Activated naive CD4-positive, alpha-beta T cell treated with anti-CD3 and anti-CD28 coated beads, Interleukin-2, amount 50 U/mL, for 24 hours (primary cell): ENCODE data around the gene NEDD4L.

Experiments
- H3K27ac Mint-ChIP-seq: one replicate; pipeline ENCODE4 v1.8.0; 2021; ENCODE audit warnings: mild to moderate bottlenecking, mixed read lengths
- H3K27me3 Mint-ChIP-seq: one replicate; pipeline ENCODE4 v1.8.0; 2021; ENCODE audit warnings: mixed read lengths
- H3K36me3 Mint-ChIP-seq: one replicate; pipeline ENCODE4 v1.8.0; 2021; ENCODE audit warnings: mixed read lengths
- H3K4me1 Mint-ChIP-seq: one replicate; pipeline ENCODE4 v1.8.0; 2021; ENCODE audit warnings: mixed read lengths
- H3K4me3 Mint-ChIP-seq: one replicate; pipeline ENCODE4 v1.8.0; 2021; ENCODE audit warnings: mild to moderate bottlenecking, mixed read lengths
- H3K9me3 Mint-ChIP-seq: one replicate; pipeline ENCODE4 v1.8.0; 2021; ENCODE audit warnings: mixed read lengths

Gene NEDD4L

DNA sequence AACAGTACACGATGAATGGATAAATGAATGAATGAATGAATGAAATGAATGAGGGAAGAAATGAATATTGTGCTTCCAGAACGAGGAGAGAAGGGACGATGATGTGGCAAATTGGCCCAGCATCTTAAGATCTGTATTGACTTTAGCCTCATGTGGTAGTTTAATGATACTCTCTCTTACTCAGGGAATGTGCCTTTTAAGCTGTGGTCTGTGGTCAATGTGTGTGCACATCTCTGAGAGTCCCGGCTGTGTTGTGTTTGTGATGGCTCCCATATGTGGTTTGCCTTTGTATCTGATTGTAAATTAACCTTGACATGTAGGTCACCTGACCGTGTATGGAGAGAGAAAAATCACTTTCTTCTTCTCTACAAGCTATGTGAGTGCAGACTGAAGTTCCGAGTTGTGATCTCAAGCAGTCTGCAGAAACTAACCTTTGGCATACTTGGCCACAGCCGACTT, 91.2 kb downstream of the NEDD4L start:
- H3K36me3 Mint-ChIP-seq, result no peaks in the 10 kb centered on the region
- no peaks in the 10 kb centered on the region for H3K9me3 Mint-ChIP-seq
- no peak overlapping the region for H3K27ac Mint-ChIP-seq
- no peak overlapping the region for H3K4me3 Mint-ChIP-seq
- H3K4me1 Mint-ChIP-seq, result peaks cover 15% of the 10 kb centered on the region
- H3K27me3 Mint-ChIP-seq, result peaks cover 12% of the 10 kb centered on the region

DNA sequence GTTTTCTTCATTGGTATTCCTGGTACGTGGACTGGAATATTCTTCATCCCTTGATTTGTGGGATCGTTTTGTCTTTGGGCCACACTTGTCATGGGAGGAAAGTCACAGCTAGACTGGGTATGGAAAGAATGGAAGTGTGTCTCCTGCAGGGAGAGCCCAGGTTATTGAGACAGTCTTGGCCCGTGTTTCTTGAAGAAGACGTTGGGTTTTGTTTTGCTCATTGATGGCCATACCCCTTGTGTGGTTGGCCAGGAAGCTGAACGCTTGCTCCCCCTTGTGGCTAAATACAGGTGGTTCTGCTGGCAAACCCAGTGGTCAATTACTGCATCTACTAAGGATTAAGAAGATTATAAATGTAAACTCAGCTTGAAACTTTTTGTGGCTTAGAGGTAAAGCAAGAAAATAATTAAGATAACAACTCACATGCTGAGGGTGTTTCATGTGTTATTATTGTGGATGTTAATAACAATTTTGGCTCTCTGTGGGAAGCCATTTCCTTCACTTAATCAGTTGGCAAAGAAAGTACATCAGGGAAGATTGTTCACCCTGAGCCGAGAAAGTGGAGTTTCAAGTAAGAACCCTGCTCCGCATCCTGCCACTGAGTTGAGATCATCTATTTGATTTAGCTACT, 91.8 kb downstream of the NEDD4L start:
- H3K9me3 Mint-ChIP-seq, result no peaks in the 10 kb centered on the region
- no peak overlapping the region for H3K27ac Mint-ChIP-seq
- H3K27me3 Mint-ChIP-seq, result peaks cover 13% of the 10 kb centered on the region
- peaks cover 15% of the 10 kb centered on the region for H3K4me1 Mint-ChIP-seq
- H3K36me3 Mint-ChIP-seq, result no peaks in the 10 kb centered on the region
- no peak overlapping the region for H3K4me3 Mint-ChIP-seq

DNA sequence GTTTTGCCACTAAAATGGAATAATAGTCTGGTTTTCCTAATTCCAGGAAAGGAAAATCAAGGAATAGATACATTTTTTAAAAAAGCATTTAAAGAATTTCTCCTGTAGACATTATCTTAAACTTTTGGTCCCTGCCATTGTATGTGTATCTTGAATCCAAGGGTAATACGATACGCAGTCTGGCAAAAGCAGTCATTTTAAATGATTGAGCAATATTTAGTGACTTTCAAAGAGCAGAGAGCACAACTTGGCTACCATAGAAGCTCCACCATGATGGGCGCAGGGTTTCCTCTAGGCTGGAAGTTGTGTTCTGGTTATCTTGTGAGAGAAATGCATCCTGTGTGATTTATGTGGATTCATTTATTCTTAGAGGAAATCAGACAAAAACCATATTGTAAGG, 92.9 kb downstream of the NEDD4L start:
- Mint-ChIP-seq H3K27me3 (peaks cover 13% of the 10 kb centered on the region), H3K9me3 (no peaks in the 10 kb centered on the region), H3K36me3 (no peaks in the 10 kb centered on the region), H3K27ac (no peak overlapping the region), H3K4me3 (no peak overlapping the region), H3K4me1 (peaks cover 15% of the 10 kb centered on the region)

DNA sequence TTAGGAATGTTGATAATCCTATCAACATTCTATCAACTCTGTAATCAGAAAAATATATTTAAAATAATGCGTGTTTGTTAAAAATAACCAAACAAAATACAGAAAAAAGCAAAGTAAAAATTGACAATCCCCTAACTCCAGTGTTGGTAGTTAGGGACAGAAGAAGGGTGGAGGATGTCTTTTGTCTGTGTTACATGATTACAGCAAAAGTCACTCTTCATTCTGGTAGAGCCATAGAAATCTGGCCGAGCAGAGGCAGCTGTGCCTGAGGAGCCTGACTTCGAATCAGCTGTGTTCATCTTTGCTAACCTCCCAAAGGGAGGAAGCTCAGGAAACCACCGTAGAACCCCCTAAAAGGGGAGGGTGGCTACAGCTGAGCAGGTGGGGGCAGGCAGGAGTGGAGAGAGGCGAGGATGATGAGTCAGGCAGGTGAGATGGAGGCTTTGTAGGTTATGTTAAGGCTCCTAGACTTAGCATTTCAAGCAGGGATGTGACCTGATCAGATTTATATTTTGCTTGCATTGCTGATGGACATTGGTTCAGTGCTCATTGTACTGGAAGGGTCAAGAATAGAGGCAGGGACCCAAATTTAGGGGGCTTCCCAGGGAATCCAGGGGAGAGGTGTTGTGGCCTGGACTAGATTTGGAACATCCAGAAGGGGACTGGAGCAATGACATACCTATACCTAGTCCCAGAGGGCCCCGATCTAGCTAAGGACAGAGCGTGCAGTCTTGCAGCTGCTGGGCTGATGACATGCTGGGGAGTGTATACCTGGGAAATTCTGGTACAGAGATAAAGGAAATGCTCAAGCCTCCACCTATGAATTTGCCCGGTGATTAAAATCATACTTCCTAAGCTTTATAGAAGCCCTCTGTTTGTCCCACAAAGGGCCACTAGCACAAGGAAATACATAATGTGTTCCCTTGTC, 95.7 kb downstream of the NEDD4L start:
- no peak overlapping the region for H3K27ac Mint-ChIP-seq
- no peaks in the 10 kb centered on the region for H3K36me3 Mint-ChIP-seq
- H3K27me3 Mint-ChIP-seq, result peaks cover 12% of the 10 kb centered on the region
- no peaks in the 10 kb centered on the region for H3K9me3 Mint-ChIP-seq
- peaks cover 15% of the 10 kb centered on the region for H3K4me1 Mint-ChIP-seq
- H3K4me3 Mint-ChIP-seq, result no peak overlapping the region

DNA sequence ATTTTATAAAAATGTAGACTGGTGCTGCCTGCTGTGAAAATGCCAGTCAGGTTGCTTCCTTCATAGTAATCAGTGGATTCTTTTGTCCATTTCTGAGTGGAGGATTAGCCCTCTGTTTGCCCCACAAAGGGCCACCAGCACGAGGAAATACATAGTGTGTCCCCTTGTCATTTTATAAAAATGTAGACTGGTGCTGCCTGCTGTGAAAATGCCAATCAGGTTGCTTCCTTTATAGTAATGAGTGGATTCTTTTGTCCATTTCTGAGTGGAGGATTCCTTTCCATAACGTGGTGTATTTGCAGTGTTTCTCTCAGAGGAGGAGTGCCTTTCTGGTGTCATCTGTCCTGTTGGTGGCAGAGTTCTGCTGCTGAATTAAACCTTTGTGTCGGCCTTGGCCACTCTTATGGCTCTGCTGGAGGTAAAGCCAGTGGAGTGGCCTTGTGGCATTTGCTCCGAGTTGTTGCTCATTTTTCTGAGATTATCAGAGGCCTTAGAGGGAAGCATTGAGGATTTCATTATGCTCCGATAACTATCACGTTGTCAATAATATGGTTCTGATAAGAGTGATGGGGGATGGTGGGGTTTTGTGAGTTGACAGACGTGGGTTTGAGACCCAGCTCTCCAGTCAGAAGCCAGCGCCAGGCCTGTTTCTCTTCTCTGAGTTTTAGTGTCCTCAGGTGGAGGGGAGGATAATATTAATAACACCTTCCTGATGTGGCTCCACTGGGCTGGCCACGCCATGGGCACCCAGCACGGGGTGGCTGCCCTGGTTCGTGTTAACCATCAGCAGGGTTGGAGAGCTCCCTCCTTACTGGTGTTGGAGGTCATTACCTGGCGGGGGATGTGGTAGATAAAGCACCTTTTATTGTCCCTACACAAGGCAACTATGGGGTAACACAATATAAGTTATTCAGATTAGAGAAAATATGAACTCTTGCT, 96.6 kb downstream of the NEDD4L start:
- no peak overlapping the region for H3K27ac Mint-ChIP-seq
- no peaks in the 10 kb centered on the region for H3K9me3 Mint-ChIP-seq
- H3K27me3 Mint-ChIP-seq, result peaks cover 4% of the 10 kb centered on the region
- H3K4me1 Mint-ChIP-seq, result peaks cover 7% of the 10 kb centered on the region
- H3K36me3 Mint-ChIP-seq, result no peaks in the 10 kb centered on the region
- no peak overlapping the region for H3K4me3 Mint-ChIP-seq

DNA sequence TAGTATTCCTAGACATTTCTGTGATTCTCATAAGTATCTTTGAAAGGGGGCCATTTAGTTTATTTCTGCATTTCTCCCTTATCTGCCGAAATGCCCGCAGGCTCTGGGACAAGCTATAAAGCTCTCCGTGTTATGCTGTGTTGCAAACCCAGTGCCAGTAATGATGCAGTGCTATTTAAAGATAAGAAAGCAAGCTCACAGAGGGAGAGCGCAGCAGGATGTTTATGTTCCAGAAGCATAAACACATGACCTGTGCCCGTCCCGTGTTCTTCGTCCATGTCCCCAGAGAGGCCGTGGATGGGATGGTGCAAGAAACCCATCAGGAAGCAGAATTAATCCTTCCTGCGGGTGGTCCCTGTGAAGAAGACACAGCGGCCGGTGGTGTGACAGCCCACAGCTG, 99.4 kb downstream of the NEDD4L start:
- H3K27ac Mint-ChIP-seq, result no peak overlapping the region
- H3K27me3 Mint-ChIP-seq, result peaks cover 2% of the 10 kb centered on the region
- H3K9me3 Mint-ChIP-seq, result no peaks in the 10 kb centered on the region
- no peaks in the 10 kb centered on the region for H3K36me3 Mint-ChIP-seq
- H3K4me1 Mint-ChIP-seq, result peaks cover 5% of the 10 kb centered on the region
- H3K4me3 Mint-ChIP-seq, result no peak overlapping the region

DNA sequence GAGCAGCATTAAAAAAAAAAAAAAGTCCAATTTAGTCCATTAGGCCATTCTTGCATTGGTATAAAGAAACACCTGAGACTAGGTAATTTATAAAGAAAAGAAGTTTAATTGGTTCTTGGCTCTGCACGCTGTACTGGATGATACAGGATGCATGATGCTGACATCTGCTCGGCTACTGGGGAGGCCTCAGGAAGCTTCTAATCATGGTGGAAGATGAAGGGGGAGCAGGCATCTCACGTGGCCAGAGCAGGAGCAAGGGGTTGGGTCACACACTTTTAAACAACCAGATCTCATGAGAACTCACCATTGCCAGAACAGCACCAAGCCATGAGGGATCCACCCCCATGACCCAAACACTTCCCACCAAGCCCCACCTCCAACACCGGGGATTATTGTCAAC, 100.1 kb downstream of the NEDD4L start:
- Mint-ChIP-seq H3K4me3 (no peak overlapping the region), H3K4me1 (peaks cover 5% of the 10 kb centered on the region), H3K36me3 (no peaks in the 10 kb centered on the region), H3K9me3 (no peaks in the 10 kb centered on the region), H3K27me3 (peaks cover 1% of the 10 kb centered on the region), H3K27ac (no peak overlapping the region)

DNA sequence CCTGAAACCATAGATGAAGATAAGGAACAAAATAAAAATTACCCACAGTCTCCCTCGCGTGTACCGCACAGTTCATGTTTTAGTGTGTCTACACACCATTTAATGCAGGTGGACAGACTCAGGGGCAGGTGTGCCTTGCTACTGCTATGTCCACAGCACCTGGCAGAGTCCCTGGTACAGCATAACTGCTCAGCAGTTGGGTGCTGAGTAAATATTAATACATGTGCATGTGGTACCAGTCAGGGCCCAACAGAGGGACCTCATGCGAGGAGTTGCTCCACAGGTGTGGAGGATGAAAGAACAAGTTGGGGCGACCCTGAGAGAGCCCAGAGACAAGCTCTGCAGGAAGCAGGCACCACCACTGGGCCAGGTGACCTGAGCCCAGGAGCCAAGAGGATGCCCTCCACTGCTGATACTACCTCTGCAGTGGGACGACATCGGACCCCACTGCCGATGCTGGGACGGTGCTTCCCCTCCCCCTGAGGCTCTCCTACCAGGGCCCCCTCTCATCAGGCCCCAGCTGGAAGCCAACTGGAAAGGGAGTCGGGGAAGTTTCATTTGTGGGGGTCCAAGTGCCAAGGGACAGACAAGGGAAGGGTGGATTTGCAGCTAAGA, 100.8 kb downstream of the NEDD4L start:
- H3K27me3 Mint-ChIP-seq, result peaks cover 1% of the 10 kb centered on the region
- H3K9me3 Mint-ChIP-seq, result no peaks in the 10 kb centered on the region
- no peak overlapping the region for H3K4me3 Mint-ChIP-seq
- no peak overlapping the region for H3K27ac Mint-ChIP-seq
- H3K4me1 Mint-ChIP-seq, result peaks cover 1% of the 10 kb centered on the region
- H3K36me3 Mint-ChIP-seq, result no peaks in the 10 kb centered on the region

DNA sequence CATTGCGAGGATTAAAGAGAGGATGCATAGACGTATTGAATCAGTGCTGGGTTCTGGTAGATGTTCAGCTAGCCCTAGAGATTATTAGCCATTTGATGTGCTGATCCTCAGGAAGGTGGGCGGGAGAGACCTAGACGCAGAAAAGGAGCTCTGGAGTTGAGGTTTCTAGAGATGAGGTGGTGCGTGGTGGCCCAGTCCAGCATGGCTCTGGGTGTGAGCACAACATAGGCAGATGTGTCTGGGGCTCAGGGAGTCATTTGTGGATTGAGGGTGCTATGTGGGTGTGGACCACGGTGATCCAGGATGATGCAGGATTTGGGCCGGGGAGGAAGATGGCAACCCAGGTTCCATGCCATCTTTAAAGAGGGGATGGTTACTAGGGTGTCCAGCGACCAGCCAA, 102.1 kb downstream of the NEDD4L start:
- H3K4me1 Mint-ChIP-seq, result no peaks in the 10 kb centered on the region

DNA sequence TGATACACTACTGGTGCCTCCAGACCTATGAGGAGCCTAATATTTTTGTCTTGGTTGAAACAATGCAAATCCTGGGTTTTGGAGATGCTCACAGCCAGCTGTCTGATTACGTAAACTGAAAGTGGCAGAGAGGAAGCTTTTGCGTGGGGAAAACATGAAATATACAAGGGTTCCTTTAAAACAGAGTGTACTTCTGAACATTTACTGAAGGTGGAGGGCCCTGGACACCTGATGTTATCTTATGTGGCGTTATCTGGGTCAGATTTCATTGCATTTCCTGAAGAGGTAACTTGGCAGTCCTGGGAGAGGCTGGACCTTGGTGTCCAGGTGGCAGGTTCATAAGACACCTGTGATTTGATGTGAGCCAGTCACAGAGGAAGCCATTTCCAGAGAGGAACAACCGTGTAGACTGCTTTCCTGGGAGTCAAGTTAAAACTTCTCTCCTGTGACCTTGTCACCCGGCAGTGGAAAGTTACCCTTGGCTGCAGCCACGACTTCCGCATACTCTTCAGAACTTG, 105.0 kb downstream of the NEDD4L start:
- H3K9me3 Mint-ChIP-seq, result no peaks in the 10 kb centered on the region
- H3K4me3 Mint-ChIP-seq, result no peak overlapping the region
- no peaks in the 10 kb centered on the region for H3K4me1 Mint-ChIP-seq
- H3K36me3 Mint-ChIP-seq, result no peaks in the 10 kb centered on the region
- no peaks in the 10 kb centered on the region for H3K27me3 Mint-ChIP-seq
- H3K27ac Mint-ChIP-seq, result no peak overlapping the region

More for the DNA sequence above, 102.1 kb downstream of the NEDD4L start:
- H3K36me3 Mint-ChIP-seq, result no peaks in the 10 kb centered on the region
- H3K4me3 Mint-ChIP-seq, result no peak overlapping the region
- no peak overlapping the region for H3K27ac Mint-ChIP-seq
- no peaks in the 10 kb centered on the region for H3K9me3 Mint-ChIP-seq
- no peaks in the 10 kb centered on the region for H3K27me3 Mint-ChIP-seq

DNA sequence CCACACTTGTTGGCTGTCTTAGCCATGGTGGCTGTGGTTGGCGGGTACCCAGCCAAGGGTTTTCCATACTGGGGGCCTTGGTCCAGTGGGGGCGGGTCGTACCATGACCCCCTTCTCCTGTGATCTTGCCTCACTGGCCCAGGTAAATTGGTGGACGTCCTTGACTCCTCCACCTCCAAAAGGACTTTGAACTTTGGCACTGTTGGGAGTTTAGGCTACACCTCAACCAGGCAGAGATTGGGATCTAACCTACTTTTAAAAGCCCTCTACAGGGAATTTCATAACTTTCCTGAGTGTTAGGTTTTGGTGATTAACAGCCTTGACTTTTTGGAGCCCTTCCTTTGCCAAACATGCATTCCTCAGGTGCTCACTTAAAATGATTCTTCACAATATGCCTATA, 106.7 kb downstream of the NEDD4L start:
- Mint-ChIP-seq H3K4me3 (no peak overlapping the region), H3K27me3 (no peaks in the 10 kb centered on the region), H3K36me3 (no peaks in the 10 kb centered on the region), H3K9me3 (no peaks in the 10 kb centered on the region), H3K27ac (no peak overlapping the region), H3K4me1 (no peaks in the 10 kb centered on the region)

DNA sequence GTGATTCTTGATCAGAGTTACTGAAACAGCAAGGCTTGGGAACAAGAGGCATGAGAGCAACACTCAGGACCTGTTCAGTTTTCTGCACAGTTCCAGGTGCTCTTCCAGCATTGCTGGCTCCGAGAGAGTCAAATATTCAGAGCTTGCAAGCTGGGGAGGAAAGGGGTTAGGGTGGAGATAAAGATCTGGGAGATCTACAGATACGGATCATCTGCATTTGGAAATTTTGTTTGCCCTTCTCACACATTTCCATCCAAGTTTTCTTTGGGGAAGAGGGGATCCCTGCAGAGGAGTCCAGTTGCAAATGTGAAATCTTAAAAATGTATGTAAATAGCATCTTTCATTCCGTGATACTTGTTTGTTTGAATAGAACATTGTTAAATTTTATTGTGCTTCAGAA, 108.2 kb downstream of the NEDD4L start:
- Mint-ChIP-seq H3K4me1 (no peaks in the 10 kb centered on the region), H3K27ac (no peak overlapping the region), H3K9me3 (no peaks in the 10 kb centered on the region), H3K36me3 (no peaks in the 10 kb centered on the region), H3K27me3 (no peaks in the 10 kb centered on the region), H3K4me3 (no peak overlapping the region)

DNA sequence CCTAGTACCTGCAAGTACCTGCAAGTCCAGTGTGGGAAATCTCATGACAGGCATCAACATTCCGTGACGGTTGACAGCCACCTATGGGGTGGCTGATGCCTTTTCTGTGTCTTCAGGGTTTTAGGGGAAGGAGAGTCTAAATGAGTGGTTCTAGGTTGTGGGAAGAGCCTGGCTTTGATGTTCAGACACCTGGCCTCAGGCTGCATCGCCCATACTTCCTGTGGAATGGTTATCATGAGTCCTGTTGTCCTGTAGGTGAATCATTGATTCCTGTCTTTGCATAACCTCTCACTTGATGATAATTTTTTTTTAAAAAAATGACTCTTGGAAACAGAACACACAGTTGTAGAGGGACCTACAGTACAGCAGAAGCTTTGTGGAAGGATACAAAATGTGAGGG, 108.9 kb downstream of the NEDD4L start:
- H3K36me3 Mint-ChIP-seq, result no peaks in the 10 kb centered on the region
- H3K27me3 Mint-ChIP-seq, result no peaks in the 10 kb centered on the region
- H3K27ac Mint-ChIP-seq, result no peak overlapping the region
- no peaks in the 10 kb centered on the region for H3K9me3 Mint-ChIP-seq
- no peaks in the 10 kb centered on the region for H3K4me1 Mint-ChIP-seq
- no peak overlapping the region for H3K4me3 Mint-ChIP-seq

DNA sequence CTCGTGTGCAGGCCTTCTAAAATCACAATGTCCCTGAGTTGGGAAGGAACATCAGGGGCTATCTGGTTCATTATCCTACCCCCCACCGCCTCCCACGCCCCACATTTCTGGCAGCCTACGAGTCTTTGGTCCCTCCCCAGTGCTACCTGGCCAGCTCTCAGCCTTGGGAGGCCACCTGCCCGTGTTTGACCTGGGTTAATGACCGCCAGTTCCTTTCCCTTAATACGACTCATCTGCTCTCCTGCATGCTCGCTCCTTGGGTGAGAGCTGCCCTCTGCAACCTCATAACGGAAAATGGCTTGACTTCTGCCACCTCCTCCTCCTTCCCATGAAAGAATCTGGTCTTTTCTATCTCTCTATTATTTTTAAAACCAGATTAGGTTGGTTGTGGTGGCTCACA, 112.5 kb downstream of the NEDD4L start:
- H3K27ac Mint-ChIP-seq, result no peak overlapping the region
- peaks cover 1% of the 10 kb centered on the region for H3K27me3 Mint-ChIP-seq
- H3K4me1 Mint-ChIP-seq, result no peaks in the 10 kb centered on the region
- H3K4me3 Mint-ChIP-seq, result no peak overlapping the region
- no peaks in the 10 kb centered on the region for H3K9me3 Mint-ChIP-seq
- no peaks in the 10 kb centered on the region for H3K36me3 Mint-ChIP-seq

DNA sequence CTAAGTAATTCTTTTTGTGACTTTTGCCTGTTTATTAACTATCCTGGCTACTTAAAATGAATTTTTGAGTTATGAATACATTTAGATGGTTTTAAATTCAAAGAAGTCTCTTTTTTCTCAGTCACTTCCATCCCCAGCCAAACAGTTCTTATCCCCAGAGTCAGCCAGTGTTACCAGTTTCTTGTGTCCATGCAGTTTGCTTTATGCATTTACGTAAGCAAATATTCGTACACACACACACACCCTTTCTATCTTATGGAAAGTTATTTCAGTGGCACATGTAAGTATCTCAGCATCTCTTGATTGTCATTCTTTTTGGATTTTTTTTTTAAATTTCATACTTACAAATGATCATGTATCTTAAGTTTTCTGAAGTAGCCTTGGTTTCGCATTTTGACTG, 113.2 kb downstream of the NEDD4L start:
- H3K4me3 Mint-ChIP-seq, result no peak overlapping the region
- no peak overlapping the region for H3K27ac Mint-ChIP-seq
- H3K4me1 Mint-ChIP-seq, result no peaks in the 10 kb centered on the region
- no peaks in the 10 kb centered on the region for H3K9me3 Mint-ChIP-seq
- H3K36me3 Mint-ChIP-seq, result no peaks in the 10 kb centered on the region
- peaks cover 1% of the 10 kb centered on the region for H3K27me3 Mint-ChIP-seq
